ENCODE results near the gene PRKAR2A.
"Not testable (repeated sequence)": the region's sequence is repeated elsewhere in the genome, so short reads cannot be mapped to it uniquely, and the experiment has no call there.

Gene PRKAR2A

GRCh38 chr3:48776854-48777253 lies 70.8 kb downstream of the PRKAR2A start:
- no peak for DNase-seq (ENCODE audit: low spot score)

- no peak for DNase-seq (ENCODE audit: low spot score)
Observed at GRCh38 chr3:48770192-48770502, 77.5 kb downstream of the PRKAR2A start.

- peak; percentile 54 for DNase-seq (ENCODE audit: low spot score)
Observed at GRCh38 chr3:48765376-48765775, 82.3 kb downstream of the PRKAR2A start.

GRCh38 chr3:48762816-48763215 lies 84.9 kb downstream of the PRKAR2A start:
- DNase-seq (ENCODE audit: low spot score), result no peak

- not testable (repeated sequence) for DNase-seq (ENCODE audit: low spot score)
Observed at GRCh38 chr3:48759991-48760540, 87.6 kb downstream of the PRKAR2A start.

GRCh38 chr3:48759531-48759930 lies 88.1 kb downstream of the PRKAR2A start:
- DNase-seq (ENCODE audit: low spot score), result not testable (repeated sequence)

- DNase-seq (ENCODE audit: low spot score), result no peak
Observed at GRCh38 chr3:48759071-48759470, 88.6 kb downstream of the PRKAR2A start.

- DNase-seq (ENCODE audit: low spot score), result no peak
Observed at GRCh38 chr3:48756640-48757039, 91.0 kb downstream of the PRKAR2A start.

- DNase-seq (ENCODE audit: low spot score), result no peak
Observed at GRCh38 chr3:48750856-48751255, 96.8 kb downstream of the PRKAR2A start.

- DNase-seq (ENCODE audit: low spot score), result peak; percentile 67
Observed at GRCh38 chr3:48748754-48749153, 98.9 kb downstream of the PRKAR2A start.

GRCh38 chr3:48747706-48748105 lies 100.0 kb downstream of the PRKAR2A start:
- DNase-seq (ENCODE audit: low spot score), result peak; percentile 61

- peak; percentile 93 for DNase-seq (ENCODE audit: low spot score)
Observed at GRCh38 chr3:48747015-48747615, 100.6 kb downstream of the PRKAR2A start.

GRCh38 chr3:48743773-48744172 lies 103.9 kb downstream of the PRKAR2A start:
- no peak for DNase-seq (ENCODE audit: low spot score)

- DNase-seq (ENCODE audit: low spot score), result not testable (repeated sequence)
Observed at GRCh38 chr3:48741226-48741625, 106.4 kb downstream of the PRKAR2A start.

GRCh38 chr3:48739955-48740823 lies 107.5 kb downstream of the PRKAR2A start:
- peak; percentile 96 for DNase-seq (ENCODE audit: low spot score)

- no peak for DNase-seq (ENCODE audit: low spot score)
Observed at GRCh38 chr3:48739617-48739954, 108.1 kb downstream of the PRKAR2A start.

- DNase-seq (ENCODE audit: low spot score), result no peak
Observed at GRCh38 chr3:48738926-48739616, 108.6 kb downstream of the PRKAR2A start.

- DNase-seq (ENCODE audit: low spot score), result no peak
Observed at GRCh38 chr3:48738144-48738536, 109.5 kb downstream of the PRKAR2A start.

- not testable (repeated sequence) for DNase-seq (ENCODE audit: low spot score)
Observed at GRCh38 chr3:48735075-48735767, 112.5 kb downstream of the PRKAR2A start.

GRCh38 chr3:48734541-48734940 lies 113.1 kb downstream of the PRKAR2A start:
- DNase-seq (ENCODE audit: low spot score), result not testable (repeated sequence)

GRCh38 chr3:48733752-48734518 lies 113.7 kb downstream of the PRKAR2A start:
- DNase-seq (ENCODE audit: low spot score), result not testable (repeated sequence)

Data from globus pallidus (tissue), 1 donor.